Inflammatory macrophage treated with lipopolysaccharide for 1 hour (primary cell): ENCODE data around the gene RPL19.

Experiments used
- DNase-seq, 2 donors: peaks; one replicate each; pipeline ENCODE4 v3.0.0-alpha.2; 2020 to 2022

RPL19 gene

DNA sequence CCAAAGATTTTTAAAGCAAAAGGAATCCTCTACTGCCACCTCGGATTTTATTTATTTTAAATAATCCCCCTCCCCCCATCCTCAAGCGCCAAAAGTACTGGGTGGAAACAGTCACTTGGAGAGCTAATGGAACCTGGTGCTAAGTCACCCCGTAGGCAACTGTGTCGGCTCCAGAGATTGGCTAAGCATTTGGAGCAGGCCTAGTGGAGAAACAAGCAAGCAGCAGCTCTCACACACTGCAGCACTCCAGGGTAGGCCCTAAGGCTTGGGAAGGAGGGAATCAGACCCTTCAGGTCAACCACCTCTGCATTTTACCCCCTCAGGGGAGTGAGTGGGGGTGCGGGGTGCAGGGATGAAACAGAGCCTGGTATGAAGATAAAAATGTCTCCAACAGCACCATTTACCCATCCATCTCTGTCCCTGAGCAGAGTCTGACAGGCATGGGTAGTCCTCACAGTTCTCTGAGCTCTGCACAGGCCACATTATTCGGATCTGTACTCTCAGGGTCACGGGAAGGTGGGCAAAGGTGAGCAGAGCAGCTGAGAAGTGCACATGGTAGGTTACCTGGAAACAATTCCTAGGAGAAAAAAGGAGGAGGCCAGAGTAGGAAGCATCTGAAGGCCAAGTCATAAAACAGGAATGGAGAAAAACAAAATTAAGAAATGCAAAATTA is 52.8 kb downstream of the RPL19 start:
- DNase-seq = no peak
